Stimulated activated CD8-positive, alpha-beta memory T cell treated with anti-CD3 and anti-CD28 coated beads, Interleukin-7, amount 100 ng/mL, for 48 hours (primary cell): Measurements from ENCODE around the gene SGCG.

Experiments
- DNase-seq, 2 donors: peaks; one replicate each; pipeline ENCODE4 v3.0.0-alpha.2; 2020; ENCODE audit warnings: low read depth in 1 of 2; ENCODE audit errors: extremely low read depth in 1 of 2

SGCG gene

GRCh38 chr13:23323946-23324709 is 143.3 kb downstream of the SGCG start:
- no peak for DNase-seq

GRCh38 chr13:23325191-23325590 is 144.4 kb downstream of the SGCG start:
- no peak for DNase-seq

- DNase-seq = no peak
Measured at GRCh38 chr13:23330356-23330755, 149.6 kb downstream of the SGCG start.

GRCh38 chr13:23339225-23339624 is 158.4 kb downstream of the SGCG start:
- no peak for DNase-seq

GRCh38 chr13:23344931-23345595 is 164.3 kb downstream of the SGCG start:
- DNase-seq = no peak

- DNase-seq = no peak
Measured at GRCh38 chr13:23347601-23348000, 166.8 kb downstream of the SGCG start.

- DNase-seq = no peak
Measured at GRCh38 chr13:23348262-23349127, 167.7 kb downstream of the SGCG start.

- no peak for DNase-seq
Measured at GRCh38 chr13:23349161-23349897, 168.6 kb downstream of the SGCG start.

- no peak for DNase-seq
Measured at GRCh38 chr13:23350009-23350408, 169.2 kb downstream of the SGCG start.

- no peak for DNase-seq
Measured at GRCh38 chr13:23352161-23352560, 171.4 kb downstream of the SGCG start.

GRCh38 chr13:23354520-23354919 is 173.7 kb downstream of the SGCG start:
- no peak for DNase-seq

GRCh38 chr13:23356368-23356767 is 175.6 kb downstream of the SGCG start:
- no peak for DNase-seq

GRCh38 chr13:23357349-23357748 is 176.6 kb downstream of the SGCG start:
- no peak for DNase-seq

- DNase-seq = no peak
Measured at GRCh38 chr13:23359882-23360281, 179.1 kb downstream of the SGCG start.

- DNase-seq = no peak
Measured at GRCh38 chr13:23365652-23366051, 184.9 kb downstream of the SGCG start.

GRCh38 chr13:23367907-23368306 is 187.1 kb downstream of the SGCG start:
- no peak for DNase-seq

- no peak for DNase-seq
Measured at GRCh38 chr13:23372264-23372906, 191.6 kb downstream of the SGCG start.
